Small intestine (tissue), 7 donors: ENCODE results near the gene NOTCH1. TPM values are rescaled to one million over a fixed set of nuclear protein-coding genes. Genes with fewer than 3 reads are reported as not detected.

Source experiments
- DNase-seq, 2 donors: peaks; one replicate each; pipeline versions ENCODE4 v3.0.0 to v3.0.0-alpha.2; 2013
- FAIRE-seq: peaks from 2 replicates; lab custom pipeline; 2012; peaks lifted over from hg19 to GRCh38; lab: Jason Lieb, UNC
- H3K27ac ChIP-seq, 3 donors: one replicate each; pipeline ENCODE4 v1.5.1; 2013; ENCODE audit warnings: low read length in 2 of 3, mild to moderate bottlenecking in 2 of 3, control low read depth in 1 of 3, inconsistent platforms in 1 of 3, low read depth in 1 of 3, moderate library complexity in 1 of 3
- H3K27me3 ChIP-seq, 3 donors: one replicate each; pipeline ENCODE4 v1.6.1; 2013; ENCODE audit warnings: low read length in 3 of 3, inconsistent platforms in 1 of 3; ENCODE audit not compliant: control insufficient read depth in 3 of 3, insufficient read depth in 3 of 3
- H3K36me3 ChIP-seq, 3 donors: one replicate each; pipeline ENCODE4 v1.6.1; 2013; ENCODE audit warnings: low read length in 3 of 3, inconsistent platforms in 1 of 3, low read depth in 1 of 3, mild to moderate bottlenecking in 1 of 3, moderate library complexity in 1 of 3; ENCODE audit not compliant: control insufficient read depth in 3 of 3, insufficient read depth in 2 of 3
- H3K4me1 ChIP-seq, 3 donors: one replicate each; pipeline ENCODE4 v1.6.1; 2013; ENCODE audit warnings: low read length in 2 of 3, inconsistent platforms in 1 of 3, low read depth in 1 of 3, mild to moderate bottlenecking in 1 of 3, moderate library complexity in 1 of 3; ENCODE audit not compliant: control insufficient read depth in 3 of 3, insufficient read depth in 2 of 3
- H3K4me3 ChIP-seq, 3 donors: one replicate each; pipeline ENCODE4 v1.5.1; 2013; ENCODE audit warnings: low read length in 3 of 3, control low read depth in 1 of 3, inconsistent platforms in 1 of 3, low read depth in 1 of 3, mild to moderate bottlenecking in 1 of 3, moderate library complexity in 1 of 3
- H3K9me3 ChIP-seq, 2 donors: one replicate each; pipeline ENCODE4 v1.6.1; 2013; ENCODE audit warnings: low read depth in 1 of 2, low read length in 1 of 2; ENCODE audit not compliant: control insufficient read depth in 2 of 2, insufficient read depth in 1 of 2
- WGBS, 3 donors: extraction: QIAGEN DNeasy Blood & Tissue Kit; methylation state at CpG; one replicate each; pipeline ENCODE4 v1.1.7; 2013; 5-methylcytosine and 5-hydroxymethylcytosine counted together
- polyA plus RNA-seq, 4 donors: library from polyadenylated mRNA; stranded (reverse) in 3 of 4; unstranded in 1 of 4; fragments of 200-250 nt in 3 of 4; fragments of 120-200 nt in 1 of 4; gene quantifications; one replicate each; pipeline versions ENCODE4 v1.2.1 to v1.2.3, GENCODE V29; 2013
- donor health status: healthy with polysubstance abuse.
- donor health status: control.
- donor health status: control.
- donor health status: Bipolar disorder and iron deficiency.
- donor health status: healthy.

Gene NOTCH1
- polyA plus RNA-seq, 4 donors: 1.8 to 19.8 (median 7.3) TPM

DNA sequence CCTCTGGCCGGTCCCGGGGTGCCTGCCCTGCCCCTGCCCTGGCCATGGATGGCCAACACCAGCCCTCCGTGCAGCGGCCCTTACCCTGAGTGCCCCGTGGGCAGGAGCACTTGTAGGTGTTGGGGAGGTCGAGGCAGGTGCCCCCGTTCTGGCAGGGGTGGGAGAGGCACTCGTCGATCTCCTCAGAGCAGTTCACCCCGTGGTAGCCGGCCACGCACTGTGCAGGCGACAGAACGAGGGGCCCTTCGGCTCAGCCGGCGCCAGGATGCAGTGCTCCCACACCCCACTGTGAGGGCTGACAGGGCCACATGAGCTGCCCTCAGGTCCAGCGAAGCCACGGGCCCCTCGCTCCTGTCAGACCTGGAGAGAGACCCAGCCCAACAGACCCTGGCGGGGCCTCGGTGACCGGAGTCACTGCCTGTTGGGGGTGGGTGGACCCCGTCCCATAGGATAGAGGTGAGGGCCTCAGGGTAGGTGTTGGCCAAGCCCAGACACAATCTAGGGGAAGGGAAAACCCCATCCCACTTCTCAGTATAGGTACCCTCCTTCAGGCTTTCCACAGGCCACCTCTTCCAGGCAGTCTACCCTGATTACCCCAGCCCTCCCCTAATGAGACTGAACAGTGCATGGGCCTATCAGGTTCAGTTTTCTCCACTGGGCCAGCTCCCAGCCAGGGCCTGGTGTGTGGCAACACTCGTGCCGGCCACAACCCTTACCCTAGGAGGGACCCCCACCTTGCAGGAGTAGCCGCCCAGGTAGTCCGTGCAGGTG lies 38.4 kb downstream of the NOTCH1 start:
- no peaks in the 10 kb centered on the region for H3K27me3 ChIP-seq
- no peaks in the 10 kb centered on the region for H3K9me3 ChIP-seq
- peaks cover 34 to 99% (median 56%) of the 10 kb centered on the region in 3 donors for H3K36me3 ChIP-seq
- no peak overlapping the region for H3K4me3 ChIP-seq
- DNase-seq (no peak), FAIRE-seq (no peak)
- no peak overlapping the region for H3K27ac ChIP-seq
- no peaks in the 10 kb centered on the region for H3K4me1 ChIP-seq
- 92 to 96% (median 93%) methylated on average over 26 to 28 of the region's 28 CpGs for WGBS, 3 donors

DNA sequence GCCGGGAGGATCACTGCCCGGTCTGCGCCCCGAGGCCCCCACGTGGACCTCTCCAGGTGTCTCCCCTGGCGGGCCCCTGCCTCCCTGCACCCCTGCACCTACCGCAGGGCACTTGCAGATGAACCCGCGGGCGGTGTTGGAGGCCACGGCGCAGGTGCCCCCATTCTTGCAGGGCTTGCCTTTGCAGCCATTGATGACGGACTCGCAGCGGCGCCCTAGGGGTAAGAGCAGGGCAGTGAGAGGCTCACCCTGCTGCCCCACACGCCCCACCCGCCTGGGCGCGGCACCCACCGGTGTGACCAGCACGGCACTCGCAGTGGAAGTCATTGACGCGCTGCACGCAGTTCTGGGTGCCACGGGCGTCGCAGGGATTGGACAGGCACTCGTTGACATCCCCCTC lies 39.4 kb downstream of the NOTCH1 start:
- no peak overlapping the region for H3K4me3 ChIP-seq
- H3K27ac ChIP-seq: no peak overlapping the region
- WGBS, 3 donors: 88 to 90% (median 89%) methylated on average over 28 to 30 of the region's 30 CpGs
- no peaks in the 10 kb centered on the region for H3K4me1 ChIP-seq
- FAIRE-seq: no peak
- DNase-seq: no peak
- peaks cover 38 to 99% (median 57%) of the 10 kb centered on the region in 3 donors for H3K36me3 ChIP-seq
- no peaks in the 10 kb centered on the region for H3K9me3 ChIP-seq
- no peaks in the 10 kb centered on the region for H3K27me3 ChIP-seq

DNA sequence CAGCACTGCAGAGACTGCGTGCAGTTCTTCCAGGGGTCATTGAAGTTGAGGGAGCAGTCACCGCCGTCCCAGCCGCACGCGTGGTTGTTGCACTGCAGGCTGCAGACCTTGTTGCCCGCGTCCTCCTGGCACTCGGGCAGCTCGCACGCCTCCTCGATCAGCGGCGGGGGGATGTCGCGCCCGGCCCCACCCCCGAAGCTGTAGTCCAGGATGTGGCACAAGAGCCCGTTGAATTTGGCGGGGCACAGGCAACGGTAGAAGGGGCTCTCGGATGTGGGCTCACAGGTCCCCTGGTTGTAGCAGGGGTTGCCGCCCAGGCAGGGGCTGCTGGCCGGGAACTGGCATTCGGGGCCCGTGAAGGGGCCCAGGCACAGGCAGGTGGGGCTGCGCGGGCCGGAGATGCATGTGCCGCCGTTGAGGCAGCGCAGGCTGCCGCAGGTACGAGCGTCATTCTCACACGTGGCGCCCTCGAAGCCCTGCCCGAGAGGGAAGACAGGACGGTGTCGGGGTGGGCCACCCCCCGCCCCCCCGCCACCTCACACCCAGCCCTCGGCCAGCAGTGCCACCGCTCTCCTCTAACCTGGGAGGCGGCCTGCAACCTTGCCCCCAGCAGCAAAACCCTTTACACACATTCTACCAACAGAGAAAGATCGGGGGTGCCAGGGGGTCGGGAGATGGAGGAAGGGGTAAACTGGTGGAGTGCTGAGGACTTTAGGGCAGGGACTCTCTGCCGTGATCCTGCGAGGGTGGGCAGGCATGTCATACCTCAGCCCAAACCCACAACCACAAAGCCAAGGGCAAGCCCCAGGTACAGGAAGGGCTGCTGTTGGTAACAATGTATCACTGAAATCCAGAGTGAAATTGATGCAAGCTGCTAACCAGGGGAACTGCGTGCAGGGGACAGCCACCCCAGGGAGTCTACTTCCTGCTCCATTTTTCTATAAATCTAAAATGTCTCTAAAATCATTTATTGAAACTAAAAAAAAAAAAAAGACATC lies 40.1 kb downstream of the NOTCH1 start:
- FAIRE-seq (no peak), DNase-seq (no peak)
- H3K27ac ChIP-seq: no peak overlapping the region
- WGBS, 3 donors: 92 to 95% (median 95%) methylated on average over 48 to 51 of the region's 51 CpGs
- H3K27me3 ChIP-seq: no peaks in the 10 kb centered on the region
- H3K4me1 ChIP-seq: no peaks in the 10 kb centered on the region
- peaks cover 38 to 97% (median 52%) of the 10 kb centered on the region in 3 donors for H3K36me3 ChIP-seq
- no peaks in the 10 kb centered on the region for H3K9me3 ChIP-seq
- H3K4me3 ChIP-seq: no peak overlapping the region

DNA sequence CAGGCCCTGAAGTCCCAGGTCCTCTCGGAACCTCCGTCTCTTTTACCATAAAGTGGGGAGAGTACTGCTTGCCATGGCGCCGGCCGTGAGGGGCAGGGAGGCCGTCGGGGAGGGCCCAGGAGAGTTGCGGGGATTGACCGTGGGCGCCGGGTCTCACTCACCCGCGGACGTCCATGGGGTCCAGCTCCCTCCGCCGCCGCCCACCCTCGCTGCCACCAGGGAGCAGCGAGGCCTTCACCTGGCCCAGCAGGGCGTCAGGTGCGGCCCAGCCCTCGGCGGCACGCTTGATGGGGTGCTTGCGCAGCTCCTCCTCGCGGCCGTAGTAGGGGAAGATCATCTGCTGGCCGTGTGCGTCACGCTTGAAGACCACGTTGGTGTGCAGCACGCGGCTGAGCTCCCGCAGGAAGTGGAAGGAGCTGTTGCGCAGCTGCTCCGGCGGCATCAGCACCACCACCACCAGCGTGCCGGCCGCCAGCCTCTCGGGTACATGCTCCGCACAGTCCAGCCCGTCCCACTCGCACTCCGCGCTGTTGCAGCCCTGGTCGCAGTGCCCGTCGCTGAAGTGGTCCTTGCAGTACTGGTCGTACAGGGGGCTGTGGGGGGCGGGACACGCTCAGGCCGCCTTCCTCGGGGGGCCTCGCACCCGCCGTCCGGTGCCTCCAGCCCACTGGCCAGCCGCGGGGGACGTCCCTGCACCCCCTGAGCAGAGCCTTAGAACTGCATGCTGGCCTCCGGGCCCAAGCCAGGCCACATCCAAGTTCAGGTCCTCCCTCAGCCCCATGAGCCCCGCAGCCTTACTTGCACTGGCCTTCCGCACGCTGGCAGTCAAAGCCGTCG lies 41.1 kb downstream of the NOTCH1 start:
- peaks cover 38 to 97% (median 46%) of the 10 kb centered on the region in 3 donors for H3K36me3 ChIP-seq
- H3K9me3 ChIP-seq: no peaks in the 10 kb centered on the region
- no peak overlapping the region for H3K27ac ChIP-seq
- no peaks in the 10 kb centered on the region for H3K27me3 ChIP-seq
- H3K4me3 ChIP-seq: no peak overlapping the region
- WGBS, 3 donors: 95% methylated on average over 60 to 68 of the region's 68 CpGs
- FAIRE-seq (no peak), DNase-seq (no peak)
- no peaks in the 10 kb centered on the region for H3K4me1 ChIP-seq

DNA sequence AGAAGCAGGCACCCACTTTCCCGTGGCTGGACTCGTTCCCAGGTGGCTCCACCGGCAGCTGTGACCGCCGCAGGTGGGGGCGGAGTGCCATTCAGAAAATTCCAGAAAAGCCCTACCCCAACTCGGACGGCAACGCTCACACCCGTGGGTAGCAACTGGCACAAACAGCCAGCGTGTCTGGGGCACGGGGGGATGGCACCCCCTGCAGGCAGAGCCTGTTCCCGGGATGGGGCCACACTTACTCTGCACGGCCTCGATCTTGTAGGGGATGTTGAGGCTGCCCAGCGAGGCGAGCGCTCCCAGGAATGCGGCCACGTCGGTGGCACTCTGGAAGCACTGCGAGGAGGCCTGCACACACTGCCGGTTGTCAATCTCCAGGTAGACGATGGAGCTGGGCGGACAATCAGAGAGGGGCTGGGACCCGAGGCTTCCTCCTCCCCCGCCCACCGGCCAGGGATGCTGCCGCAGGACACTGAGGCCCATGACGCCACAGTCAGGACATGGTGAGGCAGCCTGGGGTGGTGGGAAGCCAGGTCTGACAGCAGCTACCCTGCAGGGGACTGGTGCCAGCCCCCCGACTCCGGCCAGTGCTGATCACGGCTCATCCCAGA lies 42.8 kb downstream of the NOTCH1 start:
- no peaks in the 10 kb centered on the region for H3K4me1 ChIP-seq
- no peak overlapping the region for H3K27ac ChIP-seq
- peaks cover 47 to 96% (median 48%) of the 10 kb centered on the region in 3 donors for H3K36me3 ChIP-seq
- FAIRE-seq (no peak), DNase-seq (no peak)
- H3K4me3 ChIP-seq: no peak overlapping the region
- H3K27me3 ChIP-seq: no peaks in the 10 kb centered on the region
- H3K9me3 ChIP-seq: no peaks in the 10 kb centered on the region
- WGBS, 3 donors: 84 to 88% (median 87%) methylated on average over 28 to 33 of the region's 33 CpGs

DNA sequence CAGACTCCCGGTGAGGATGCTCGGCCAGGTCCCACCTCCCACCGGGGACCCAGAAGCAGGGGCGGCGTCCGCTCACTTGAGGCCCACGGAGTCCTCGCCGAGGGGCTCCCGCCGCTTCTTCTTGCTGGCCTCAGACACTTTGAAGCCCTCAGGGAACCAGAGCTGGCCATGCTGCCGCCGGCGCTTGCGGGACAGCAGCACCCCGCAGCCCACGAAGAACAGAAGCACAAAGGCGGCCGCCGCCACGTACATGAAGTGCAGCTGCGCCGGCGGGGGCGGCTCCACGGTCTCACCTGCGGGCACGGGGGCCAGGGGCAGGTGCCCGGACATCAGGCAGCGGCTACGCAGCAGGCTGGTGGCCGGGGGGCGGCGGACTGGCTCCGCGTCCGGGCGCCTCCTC lies 43.7 kb downstream of the NOTCH1 start:
- DNase-seq (no peak), FAIRE-seq (no peak)
- H3K27ac ChIP-seq: no peak overlapping the region
- no peaks in the 10 kb centered on the region for H3K27me3 ChIP-seq
- H3K36me3 ChIP-seq: peaks cover 44 to 95% (median 47%) of the 10 kb centered on the region in 3 donors
- H3K4me1 ChIP-seq: no peaks in the 10 kb centered on the region
- no peaks in the 10 kb centered on the region for H3K9me3 ChIP-seq
- H3K4me3 ChIP-seq: no peak overlapping the region
- WGBS, 3 donors: 94 to 96% (median 95%) methylated on average over 32 to 38 of the region's 38 CpGs

DNA sequence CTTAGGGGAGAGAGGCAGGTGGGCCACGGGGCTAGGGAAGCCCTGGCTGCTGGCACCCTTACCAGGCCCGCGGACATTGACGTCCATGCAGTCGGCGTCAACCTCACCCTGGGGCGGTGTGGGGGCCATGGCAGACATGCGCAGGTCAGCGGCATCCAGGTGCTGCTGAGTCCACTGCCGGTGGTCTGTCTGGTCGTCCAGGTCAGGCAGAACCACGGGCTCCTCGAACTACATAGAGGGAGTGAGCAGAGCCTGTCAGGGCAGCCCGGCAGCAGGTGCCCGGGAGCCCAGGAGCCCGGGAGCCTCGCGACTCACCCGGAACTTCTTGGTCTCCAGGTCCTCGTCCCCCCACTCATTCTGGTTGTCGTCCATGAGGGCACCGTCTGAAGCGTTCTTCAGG lies 44.2 kb downstream of the NOTCH1 start:
- no peaks in the 10 kb centered on the region for H3K4me1 ChIP-seq
- peaks cover 43 to 95% (median 52%) of the 10 kb centered on the region in 3 donors for H3K36me3 ChIP-seq
- 90 to 93% (median 92%) methylated on average over 22 to 23 of the region's 23 CpGs for WGBS, 3 donors
- DNase-seq (no peak), FAIRE-seq (no peak)
- no peak overlapping the region for H3K27ac ChIP-seq
- no peaks in the 10 kb centered on the region for H3K9me3 ChIP-seq
- H3K4me3 ChIP-seq: no peak overlapping the region
- H3K27me3 ChIP-seq: no peaks in the 10 kb centered on the region
